SU-DHL-6 (cell line): ENCODE results near the gene SYS1.

Source experiments
- H2AFZ ChIP-seq: fragments of 200-600 bp; sonication (generic); 2 replicates; pipeline ENCODE4 v1.6.1; 2014; ENCODE audit warnings: low read depth, mild to moderate bottlenecking, moderate library complexity, mixed read lengths, antibody characterized with exemption, low read length; ENCODE audit not compliant: severe bottlenecking
- H3F3A ChIP-seq: fragments of 200-600 bp; shearing (Covaris generic); 2 replicates; pipeline ENCODE4 v1.6.0; 2016; ENCODE audit warnings: antibody characterized with exemption, mild to moderate bottlenecking; ENCODE audit not compliant: insufficient read depth
- H3K27ac ChIP-seq: fragments of 200-600 bp; sonication (generic); 2 replicates; pipeline ENCODE4 v1.5.1; 2016; ENCODE audit warnings: low read depth, mild to moderate bottlenecking, low read length, moderate library complexity, mixed read lengths
- H3K27me3 ChIP-seq: fragments of 200-600 bp; sonication (generic), shearing (Covaris generic); 2 replicates; pipeline ENCODE4 v1.6.0; 2014; ENCODE audit warnings: mild to moderate bottlenecking, low read length
- H3K36me3 ChIP-seq: fragments of 200-600 bp; sonication (generic); 2 replicates; pipeline ENCODE4 v1.6.1; 2014; ENCODE audit warnings: mild to moderate bottlenecking, low read length, mixed read lengths
- H3K4me2 ChIP-seq: fragments of 300-600, 200-600 bp; shearing (Covaris generic), sonication (generic); 2 replicates; pipeline ENCODE4 v1.6.0; 2014; ENCODE audit warnings: low read length, low read depth, mild to moderate bottlenecking; ENCODE audit not compliant: poor library complexity, severe bottlenecking
- H3K4me3 ChIP-seq: fragments of 200-600 bp; sonication (generic); 2 replicates; pipeline ENCODE4 v1.5.1; 2014; ENCODE audit warnings: antibody characterized with exemption, low read length, mild to moderate bottlenecking, mixed read lengths; ENCODE audit not compliant: insufficient read depth, poor library complexity, severe bottlenecking
- H3K79me2 ChIP-seq: fragments of 200-600 bp; sonication (generic); 2 replicates; pipeline ENCODE4 v1.6.1; 2014; ENCODE audit warnings: mild to moderate bottlenecking, low read length, moderate library complexity; ENCODE audit not compliant: insufficient read depth
- H3K9ac ChIP-seq: fragments of 200-600 bp; sonication (generic); 2 replicates; pipeline ENCODE4 v1.7.0; 2014; ENCODE audit warnings: mild to moderate bottlenecking, low read length
- H3K9me2 ChIP-seq: fragments of 200-600 bp; sonication (generic); replicated peaks from 2 replicates; pipeline ENCODE4 v1.6.1; 2014; ENCODE audit warnings: low read length; ENCODE audit not compliant: insufficient read depth
- H3K9me3 ChIP-seq: fragments of 200-600 bp; sonication (generic); 2 replicates; pipeline ENCODE4 v1.6.1; 2014; ENCODE audit warnings: low read length, mixed read lengths; ENCODE audit not compliant: insufficient read depth
- H4K20me1 ChIP-seq: fragments of 200-600 bp; sonication (generic); 2 replicates; pipeline ENCODE4 v1.6.1; 2014; ENCODE audit warnings: low read depth, mild to moderate bottlenecking, antibody characterized with exemption, low read length, moderate library complexity, mixed read lengths
- EZH2phosphoT487 ChIP-seq: fragments of 200-600 bp; sonication (generic), shearing (Covaris generic); conservative IDR thresholded peaks from 2 replicates; pipeline ENCODE4 v1.6.1; 2018; ENCODE audit warnings: mild to moderate bottlenecking, antibody characterized with exemption, low read length, moderate library complexity, mixed read lengths
- TF ChIP-seq, protein P1 (sequence below): fragments of 200-600 bp; sonication (generic); IDR thresholded peaks from one replicate; pipeline ENCODE4 v1.5.1; 2017; ENCODE audit warnings: antibody characterized with exemption, mild to moderate bottlenecking, low read length, moderate library complexity; ENCODE audit not compliant: insufficient read depth, poor library complexity, severe bottlenecking

The SYS1 gene

DNA sequence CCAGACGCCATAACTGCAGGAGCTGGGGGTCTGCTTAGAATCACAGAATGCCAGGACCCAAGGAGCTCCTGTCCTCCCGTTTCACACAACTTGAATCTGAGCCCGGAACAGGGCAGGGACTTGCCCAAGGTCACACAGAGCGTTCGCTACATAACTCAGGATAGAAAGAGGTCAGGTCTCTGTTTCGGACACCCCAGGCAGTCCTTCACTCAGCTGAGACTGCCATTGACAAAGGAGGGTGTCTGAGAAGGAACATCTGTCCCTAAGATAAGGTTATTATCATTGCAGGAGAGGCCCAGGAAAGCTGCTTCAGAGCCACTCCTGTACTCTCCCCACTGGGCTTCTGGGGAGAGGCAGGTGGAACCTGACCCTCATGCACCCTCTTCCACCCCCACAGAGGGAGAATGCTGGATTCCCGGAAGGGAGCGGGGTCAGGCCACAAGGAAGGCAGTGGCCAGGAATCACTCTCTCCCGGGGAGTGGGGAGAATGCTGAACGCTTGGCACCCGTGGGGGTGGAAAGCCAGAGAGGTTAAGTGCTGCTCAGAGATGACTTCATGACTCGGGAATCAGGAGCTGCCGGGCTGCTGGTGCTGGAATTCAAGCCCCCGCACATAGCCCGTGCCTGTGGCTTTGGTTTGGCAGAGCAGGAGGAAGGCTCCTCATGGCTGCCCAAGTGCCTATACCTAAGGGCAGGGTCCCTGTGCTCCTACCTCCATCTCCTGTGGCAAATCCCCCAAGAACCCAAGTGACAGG is 25.4 kb upstream of the SYS1 start:
- H3K9ac ChIP-seq: no peak overlapping the region
- no peaks in the 10 kb centered on the region for H3K36me3 ChIP-seq
- H3K79me2 ChIP-seq: no peaks in the 10 kb centered on the region
- H3K27me3 ChIP-seq: no peaks in the 10 kb centered on the region
- H3K4me3 ChIP-seq: no peak overlapping the region
- H3K4me2 ChIP-seq: no peak overlapping the region
- no peaks in the 10 kb centered on the region for H3K9me2 ChIP-seq
- H3K27ac ChIP-seq: no peak overlapping the region
- H3F3A ChIP-seq: no peaks in the 10 kb centered on the region
- H2AFZ ChIP-seq: no peak overlapping the region
- TF ChIP-seq EZH2phosphoT487: no peak
- no peaks in the 10 kb centered on the region for H4K20me1 ChIP-seq
- H3K9me3 ChIP-seq: no peaks in the 10 kb centered on the region

DNA sequence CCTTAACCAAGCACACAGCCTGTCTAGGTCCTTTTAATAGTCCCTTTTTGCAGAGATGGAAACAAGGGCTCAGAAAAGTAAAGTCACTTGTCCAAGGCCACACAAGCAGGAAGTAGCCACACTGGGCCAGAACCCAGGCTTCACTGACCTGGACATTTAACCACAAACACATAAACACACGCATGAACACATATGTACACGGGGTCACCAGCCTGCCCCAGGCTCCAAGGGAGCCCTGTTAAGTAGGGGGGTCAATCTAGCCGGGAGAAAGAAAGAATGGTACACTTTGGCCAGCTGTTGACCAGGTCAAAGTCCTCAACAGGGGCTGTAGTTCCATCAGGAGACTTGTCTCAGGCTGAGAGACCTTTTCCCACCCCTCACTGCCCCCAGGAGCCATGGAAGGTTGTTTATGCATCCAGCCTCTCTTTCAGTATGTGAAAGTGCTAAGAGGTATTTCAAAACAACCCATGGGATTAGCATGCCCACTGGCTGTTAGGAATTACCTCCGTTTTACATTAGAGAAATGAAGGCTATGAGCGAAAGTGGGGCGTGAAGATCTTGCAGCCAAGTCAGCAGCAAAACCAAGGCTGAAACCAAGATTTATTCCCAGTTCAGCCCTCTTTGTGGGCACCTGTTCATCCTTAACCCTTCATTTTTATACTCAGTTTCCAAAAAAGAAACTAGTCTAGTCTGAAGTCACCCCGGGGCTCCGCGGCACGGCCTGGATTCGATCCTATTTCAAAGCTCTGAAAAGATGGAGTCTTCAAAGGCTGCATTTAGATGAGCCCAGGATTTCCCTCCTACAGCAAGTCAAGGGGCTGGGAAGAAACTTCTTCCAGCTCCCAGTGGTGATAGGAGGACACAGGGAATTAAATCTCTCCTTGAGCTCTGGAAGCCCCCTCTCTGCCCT is 24.6 kb upstream of the SYS1 start:
- TF ChIP-seq, protein P1, sequence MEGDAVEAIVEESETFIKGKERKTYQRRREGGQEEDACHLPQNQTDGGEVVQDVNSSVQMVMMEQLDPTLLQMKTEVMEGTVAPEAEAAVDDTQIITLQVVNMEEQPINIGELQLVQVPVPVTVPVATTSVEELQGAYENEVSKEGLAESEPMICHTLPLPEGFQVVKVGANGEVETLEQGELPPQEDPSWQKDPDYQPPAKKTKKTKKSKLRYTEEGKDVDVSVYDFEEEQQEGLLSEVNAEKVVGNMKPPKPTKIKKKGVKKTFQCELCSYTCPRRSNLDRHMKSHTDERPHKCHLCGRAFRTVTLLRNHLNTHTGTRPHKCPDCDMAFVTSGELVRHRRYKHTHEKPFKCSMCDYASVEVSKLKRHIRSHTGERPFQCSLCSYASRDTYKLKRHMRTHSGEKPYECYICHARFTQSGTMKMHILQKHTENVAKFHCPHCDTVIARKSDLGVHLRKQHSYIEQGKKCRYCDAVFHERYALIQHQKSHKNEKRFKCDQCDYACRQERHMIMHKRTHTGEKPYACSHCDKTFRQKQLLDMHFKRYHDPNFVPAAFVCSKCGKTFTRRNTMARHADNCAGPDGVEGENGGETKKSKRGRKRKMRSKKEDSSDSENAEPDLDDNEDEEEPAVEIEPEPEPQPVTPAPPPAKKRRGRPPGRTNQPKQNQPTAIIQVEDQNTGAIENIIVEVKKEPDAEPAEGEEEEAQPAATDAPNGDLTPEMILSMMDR: no peak
- no peak for TF ChIP-seq EZH2phosphoT487
- no peaks in the 10 kb centered on the region for H3K9me2 ChIP-seq
- no peaks in the 10 kb centered on the region for H3F3A ChIP-seq
- H3K27me3 ChIP-seq: no peaks in the 10 kb centered on the region
- H3K36me3 ChIP-seq: no peaks in the 10 kb centered on the region
- no peaks in the 10 kb centered on the region for H3K79me2 ChIP-seq
- no peak overlapping the region for H2AFZ ChIP-seq
- H3K4me3 ChIP-seq: no peak overlapping the region
- H3K27ac ChIP-seq: no peak overlapping the region
- H3K4me2 ChIP-seq: no peak overlapping the region
- H4K20me1 ChIP-seq: no peaks in the 10 kb centered on the region
- H3K9ac ChIP-seq: no peak overlapping the region
- H3K9me3 ChIP-seq: no peaks in the 10 kb centered on the region

DNA sequence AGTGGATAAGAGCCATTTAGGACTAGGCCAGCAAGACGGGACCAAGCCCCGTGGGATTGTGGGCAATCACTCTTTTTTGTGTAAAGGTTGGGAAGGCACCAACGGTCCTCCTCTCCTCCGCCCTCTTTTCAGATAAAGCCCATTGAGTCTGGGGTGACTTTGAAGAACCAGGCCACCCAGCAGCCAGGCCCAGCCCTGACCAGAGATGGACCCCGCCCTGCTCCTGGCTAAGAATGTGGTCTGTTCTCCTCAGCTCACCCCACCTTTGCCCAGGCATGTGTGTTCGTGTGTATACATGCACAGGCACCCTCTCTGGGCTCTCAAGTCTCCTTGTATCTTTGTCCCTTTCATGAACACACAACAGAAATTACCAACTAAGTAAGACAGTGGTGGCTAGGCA is 23.9 kb upstream of the SYS1 start:
- TF ChIP-seq, protein P1: no peak
- no peak for TF ChIP-seq EZH2phosphoT487
- no peak overlapping the region for H3K4me3 ChIP-seq
- no peak overlapping the region for H3K9ac ChIP-seq
- no peaks in the 10 kb centered on the region for H4K20me1 ChIP-seq
- no peaks in the 10 kb centered on the region for H3K27me3 ChIP-seq
- no peaks in the 10 kb centered on the region for H3K9me2 ChIP-seq
- H3K9me3 ChIP-seq: no peaks in the 10 kb centered on the region
- no peaks in the 10 kb centered on the region for H3F3A ChIP-seq
- H3K27ac ChIP-seq: no peak overlapping the region
- H3K4me2 ChIP-seq: no peak overlapping the region
- no peak overlapping the region for H2AFZ ChIP-seq
- H3K79me2 ChIP-seq: no peaks in the 10 kb centered on the region
- no peaks in the 10 kb centered on the region for H3K36me3 ChIP-seq
